SU-DHL-6 (cell line): ENCODE measurements around the gene CLPTM1L.
"Not testable (repeated sequence)": the region's sequence is repeated elsewhere in the genome, so short reads cannot be mapped to it uniquely, and the experiment has no call there.

Source experiments
- H2AFZ ChIP-seq: fragments of 200-600 bp; sonication (generic); 2 replicates; pipeline ENCODE4 v1.6.1; 2014; ENCODE audit warnings: low read depth, mild to moderate bottlenecking, moderate library complexity, mixed read lengths, antibody characterized with exemption, low read length; ENCODE audit not compliant: severe bottlenecking
- H3F3A ChIP-seq: fragments of 200-600 bp; shearing (Covaris generic); 2 replicates; pipeline ENCODE4 v1.6.0; 2016; ENCODE audit warnings: antibody characterized with exemption, mild to moderate bottlenecking; ENCODE audit not compliant: insufficient read depth
- H3K27ac ChIP-seq: fragments of 200-600 bp; sonication (generic); 2 replicates; pipeline ENCODE4 v1.5.1; 2016; ENCODE audit warnings: low read depth, mild to moderate bottlenecking, low read length, moderate library complexity, mixed read lengths
- H3K27me3 ChIP-seq: fragments of 200-600 bp; sonication (generic), shearing (Covaris generic); 2 replicates; pipeline ENCODE4 v1.6.0; 2014; ENCODE audit warnings: mild to moderate bottlenecking, low read length
- H3K36me3 ChIP-seq: fragments of 200-600 bp; sonication (generic); 2 replicates; pipeline ENCODE4 v1.6.1; 2014; ENCODE audit warnings: mild to moderate bottlenecking, low read length, mixed read lengths
- H3K4me2 ChIP-seq: fragments of 300-600, 200-600 bp; shearing (Covaris generic), sonication (generic); 2 replicates; pipeline ENCODE4 v1.6.0; 2014; ENCODE audit warnings: low read length, low read depth, mild to moderate bottlenecking; ENCODE audit not compliant: poor library complexity, severe bottlenecking
- H3K4me3 ChIP-seq: fragments of 200-600 bp; sonication (generic); 2 replicates; pipeline ENCODE4 v1.5.1; 2014; ENCODE audit warnings: antibody characterized with exemption, low read length, mild to moderate bottlenecking, mixed read lengths; ENCODE audit not compliant: insufficient read depth, poor library complexity, severe bottlenecking
- H3K79me2 ChIP-seq: fragments of 200-600 bp; sonication (generic); 2 replicates; pipeline ENCODE4 v1.6.1; 2014; ENCODE audit warnings: mild to moderate bottlenecking, low read length, moderate library complexity; ENCODE audit not compliant: insufficient read depth
- H3K9ac ChIP-seq: fragments of 200-600 bp; sonication (generic); 2 replicates; pipeline ENCODE4 v1.7.0; 2014; ENCODE audit warnings: mild to moderate bottlenecking, low read length
- H3K9me2 ChIP-seq: fragments of 200-600 bp; sonication (generic); replicated peaks from 2 replicates; pipeline ENCODE4 v1.6.1; 2014; ENCODE audit warnings: low read length; ENCODE audit not compliant: insufficient read depth
- H3K9me3 ChIP-seq: fragments of 200-600 bp; sonication (generic); 2 replicates; pipeline ENCODE4 v1.6.1; 2014; ENCODE audit warnings: low read length, mixed read lengths; ENCODE audit not compliant: insufficient read depth
- H4K20me1 ChIP-seq: fragments of 200-600 bp; sonication (generic); 2 replicates; pipeline ENCODE4 v1.6.1; 2014; ENCODE audit warnings: low read depth, mild to moderate bottlenecking, antibody characterized with exemption, low read length, moderate library complexity, mixed read lengths
- CTCF ChIP-seq: fragments of 200-600 bp; sonication (generic); IDR thresholded peaks from one replicate; pipeline ENCODE4 v1.5.1; 2017; ENCODE audit warnings: antibody characterized with exemption, mild to moderate bottlenecking, low read length, moderate library complexity; ENCODE audit not compliant: insufficient read depth, poor library complexity, severe bottlenecking
- EZH2phosphoT487 ChIP-seq: fragments of 200-600 bp; sonication (generic), shearing (Covaris generic); conservative IDR thresholded peaks from 2 replicates; pipeline ENCODE4 v1.6.1; 2018; ENCODE audit warnings: mild to moderate bottlenecking, antibody characterized with exemption, low read length, moderate library complexity, mixed read lengths

CLPTM1L gene

GRCh38 chr5:1363160-1363559, 18.3 kb upstream of the CLPTM1L start:
- no peaks in the 10 kb centered on the region for H3K79me2 ChIP-seq
- no peak overlapping the region for H3K4me3 ChIP-seq
- H3K9me2 ChIP-seq = no peaks in the 10 kb centered on the region
- H3K27me3 ChIP-seq = no peaks in the 10 kb centered on the region
- H3K4me2 ChIP-seq = no peak overlapping the region
- no peak overlapping the region for H3K27ac ChIP-seq
- no peaks in the 10 kb centered on the region for H3F3A ChIP-seq
- no peak for TF ChIP-seq EZH2phosphoT487
- no peak for TF ChIP-seq CTCF
- no peak overlapping the region for H2AFZ ChIP-seq
- no peaks in the 10 kb centered on the region for H4K20me1 ChIP-seq
- H3K36me3 ChIP-seq = no peaks in the 10 kb centered on the region
- H3K9ac ChIP-seq = no peak overlapping the region
- no peaks in the 10 kb centered on the region for H3K9me3 ChIP-seq

GRCh38 chr5:1362242-1363015, 17.5 kb upstream of the CLPTM1L start:
- H3K36me3 ChIP-seq = no peaks in the 10 kb centered on the region
- no peaks in the 10 kb centered on the region for H3K79me2 ChIP-seq
- no peaks in the 10 kb centered on the region for H3K27me3 ChIP-seq
- no peak overlapping the region for H3K4me2 ChIP-seq
- no peak overlapping the region for H2AFZ ChIP-seq
- no peaks in the 10 kb centered on the region for H3F3A ChIP-seq
- H3K9me2 ChIP-seq = no peaks in the 10 kb centered on the region
- no peak overlapping the region for H3K4me3 ChIP-seq
- H3K9ac ChIP-seq = no peak overlapping the region
- no peaks in the 10 kb centered on the region for H4K20me1 ChIP-seq
- no peak for TF ChIP-seq CTCF
- no peak for TF ChIP-seq EZH2phosphoT487
- no peak overlapping the region for H3K27ac ChIP-seq
- no peaks in the 10 kb centered on the region for H3K9me3 ChIP-seq

- no peaks in the 10 kb centered on the region for H3F3A ChIP-seq
- H3K36me3 ChIP-seq = no peaks in the 10 kb centered on the region
- TF ChIP-seq CTCF (no peak), EZH2phosphoT487 (no peak)
- no peaks in the 10 kb centered on the region for H4K20me1 ChIP-seq
- no peaks in the 10 kb centered on the region for H3K79me2 ChIP-seq
- no peak overlapping the region for H3K4me3 ChIP-seq
- no peak overlapping the region for H3K27ac ChIP-seq
- no peak overlapping the region for H3K9ac ChIP-seq
- H3K4me2 ChIP-seq = no peak overlapping the region
- H3K9me2 ChIP-seq = no peaks in the 10 kb centered on the region
- no peak overlapping the region for H2AFZ ChIP-seq
- H3K27me3 ChIP-seq = no peaks in the 10 kb centered on the region
- no peaks in the 10 kb centered on the region for H3K9me3 ChIP-seq
Measured at GRCh38 chr5:1360861-1361260, 16.0 kb upstream of the CLPTM1L start.

- H4K20me1 ChIP-seq, H3K36me3 ChIP-seq, H3K9ac ChIP-seq, H2AFZ ChIP-seq, H3K27me3 ChIP-seq, H3K9me3 ChIP-seq, H3K4me2 ChIP-seq, H3K79me2 ChIP-seq, H3K9me2 ChIP-seq, H3K4me3 ChIP-seq, H3K27ac ChIP-seq, H3F3A ChIP-seq: not testable (repeated sequence)
Measured at GRCh38 chr5:1360367-1360766, 15.5 kb upstream of the CLPTM1L start.
